ENCODE data around the gene TRIM24. TPM values are rescaled to one million over a fixed set of nuclear protein-coding genes. Genes with fewer than 3 reads are reported as not detected.

The TRIM24 gene
- total RNA-seq, 1 experiment from 2014 or later = 113 TPM

- Mint-ChIP-seq H3K27me3 (ENCODE audit: low read depth) (no peaks in the 10 kb centered on the region), H3K4me3 (no peak overlapping the region), H3K36me3 (peaks cover 10% of the 10 kb centered on the region), H3K4me1 (no peaks in the 10 kb centered on the region), H3K9me3 (peaks cover 14% of the 10 kb centered on the region), H3K27ac (no peak overlapping the region)
- ATAC-seq (no peak), DNase-seq (ENCODE audit: low spot score) (no peak)
- ChIA-PET CTCF (no interaction called here), POLR2A (interaction anchor here (0.6 kb wide), 1 partner anchor 221 kb away, joined by 4 read pairs; no protein-coding TSS in a partner anchor)
- TF ChIP-seq STAT6 (CRISPR knock-in tag; conservative IDR thresholded peaks at IDR 0.05; ENCODE audit: low read depth) (no peak), SOX15 (CRISPR knock-in tag; IDR thresholded peaks at IDR 0.05) (no peak), ATF6 (CRISPR knock-in tag; IDR thresholded peaks at IDR 0.05) (no peak), ETV6 (CRISPR knock-in tag; IDR thresholded peaks at IDR 0.05) (no peak), NR3C1 (CRISPR knock-in tag; conservative IDR thresholded peaks at IDR 0.05; ENCODE audit: low read depth) (no peak), CTCF (IDR thresholded peaks at IDR 0.05) (no peak), USF2 (CRISPR knock-in tag; IDR thresholded peaks at IDR 0.05) (no peak), HMGXB4 (CRISPR knock-in tag; IDR thresholded peaks at IDR 0.05) (no peak), CBFB (CRISPR knock-in tag; IDR thresholded peaks at IDR 0.05; ENCODE audit: low read depth) (no peak), MXD4 (CRISPR knock-in tag; IDR thresholded peaks at IDR 0.05; ENCODE audit: borderline replicate concordance) (no peak), NR2C2 (CRISPR knock-in tag; IDR thresholded peaks at IDR 0.05) (no peak), ATF1 (CRISPR knock-in tag; IDR thresholded peaks at IDR 0.05) (no peak)
These were observed 142.4 kb downstream of the TRIM24 start for GRCh38 chr7:138602451-138602850.

- Mint-ChIP-seq H3K9me3 (peaks cover 14% of the 10 kb centered on the region), H3K27me3 (ENCODE audit: low read depth) (no peaks in the 10 kb centered on the region), H3K4me1 (no peaks in the 10 kb centered on the region), H3K4me3 (no peak overlapping the region), H3K27ac (no peak overlapping the region), H3K36me3 (peaks cover 10% of the 10 kb centered on the region)
- no peak for DNase-seq (ENCODE audit: low spot score)
- ChIA-PET CTCF (interaction anchor here (1.1 kb wide), 1 partner anchor 41 kb away, joined by 3 read pairs; no protein-coding TSS in a partner anchor), POLR2A (interaction anchor here (0.6 kb wide), 1 partner anchor 184 kb away, joined by 3 read pairs; no protein-coding TSS in a partner anchor)
- no peak for ATAC-seq
- TF ChIP-seq EMX1 (CRISPR knock-in tag; IDR thresholded peaks at IDR 0.05) (no peak), SP1 (CRISPR knock-in tag; conservative IDR thresholded peaks at IDR 0.05) (no peak), CBFB (CRISPR knock-in tag; IDR thresholded peaks at IDR 0.05; ENCODE audit: low read depth) (no peak), MYBL2 (CRISPR knock-in tag; IDR thresholded peaks at IDR 0.05) (no peak), FOXK1 (CRISPR knock-in tag; IDR thresholded peaks at IDR 0.05) (no peak), STAT6 (CRISPR knock-in tag; conservative IDR thresholded peaks at IDR 0.05; ENCODE audit: low read depth) (no peak), TCF7 (CRISPR knock-in tag; IDR thresholded peaks at IDR 0.05; ENCODE audit: low read depth) (no peak)
These were observed 143.7 kb downstream of the TRIM24 start for GRCh38 chr7:138603549-138604318.

Data from WTC11 (cell line).